ENCODE data around the gene JMJD7.

- TF ChIP-seq CTCF (IDR thresholded peaks at IDR 0.05) (no peak), SIN3A (IDR thresholded peaks at IDR 0.05; ENCODE audit: borderline replicate concordance, insufficient read depth, low read depth, low read length) (no peak), TCF7L2 (IDR thresholded peaks at IDR 0.05; ENCODE audit: low read depth, low read length) (no peak)
These were observed 45.3 kb upstream of the JMJD7 start for GRCh38 chr15:41782371-41783282.
